ENCODE measurements around the gene KIAA1217. TPM values are rescaled to one million over a fixed set of nuclear protein-coding genes. Genes with fewer than 3 reads are reported as not detected.

KIAA1217 gene
- total and polyA plus RNA-seq, 2 of the 8 experiments (the other 6 are each of a cell fraction or from before 2014, with no cell fraction given): 4.5 to 15.6 TPM

- H4K5ac ChIP-seq (ENCODE audit: insufficient read length, low read depth, low read length): no peak overlapping the region
- no peak overlapping the region for H3K4me3 ChIP-seq (ENCODE audit: extremely low read depth in 1 of 4, insufficient read depth in 2 of 4, low read depth in 3 of 4, low read length in 4 of 4)
- DNase-seq (ENCODE audit: low read depth in 1 of 2, low spot score in 2 of 2) (no peak), FAIRE-seq (no peak)
- H3K79me2 ChIP-seq (ENCODE audit: control insufficient read depth in 1 of 2, insufficient read depth in 2 of 2, low read length in 2 of 2): no peaks in the 10 kb centered on the region
- CTCF ChIA-PET (ENCODE audit: partially characterized antibody): interaction anchor here (1.1 to 1.4 kb wide), 2 partner anchors 19 to 55 kb away, joined by 3 read pairs; no protein-coding TSS in a partner anchor
- H4K8ac ChIP-seq (ENCODE audit: extremely low read depth, insufficient read depth, low read length): no peak overlapping the region
- H4K91ac ChIP-seq (replicated peaks; ENCODE audit: insufficient read length, low read length): no peak overlapping the region
- H2BK12ac ChIP-seq (ENCODE audit: low read depth, low read length): no peak overlapping the region
- H2BK20ac ChIP-seq (ENCODE audit: low read length): no peak overlapping the region
- no peak overlapping the region for H3K4me2 ChIP-seq (ENCODE audit: insufficient read depth in 1 of 2, low read depth in 2 of 2, low read length in 2 of 2)
- H2BK5ac ChIP-seq (ENCODE audit: low read depth, low read length): no peak overlapping the region
- H3K14ac ChIP-seq (ENCODE audit: insufficient read length): no peak overlapping the region
- H3K36me3 ChIP-seq (ENCODE audit: control insufficient read depth in 2 of 4, insufficient read depth in 4 of 4, low read length in 3 of 4): no peaks in the 10 kb centered on the region
- no peak overlapping the region for H3K18ac ChIP-seq (ENCODE audit: extremely low read depth, low read length)
- no peak overlapping the region for H3K23ac ChIP-seq (ENCODE audit: insufficient read length)
- TF ChIP-seq CHD1 (IDR thresholded peaks at IDR 0.05; ENCODE audit: low read depth, low read length) (no peak), KDM5A (IDR thresholded peaks at IDR 0.05; ENCODE audit: low read length) (no peak), POU5F1 (IDR thresholded peaks at IDR 0.05; ENCODE audit: low read depth, low read length) (no peak), MAX (IDR thresholded peaks at IDR 0.05) (no peak), USF2 (IDR thresholded peaks at IDR 0.05; ENCODE audit: low read length) (no peak), KDM1A (IDR thresholded peaks at IDR 0.05; ENCODE audit: borderline replicate concordance, low read length) (no peak)
- H3K56ac ChIP-seq (replicated peaks; ENCODE audit: insufficient read length, low read depth, low read length): no peak overlapping the region
- no peak overlapping the region for H2AK5ac ChIP-seq (ENCODE audit: low read depth, low read length)
- no peak overlapping the region for H3K27ac ChIP-seq (ENCODE audit: low read depth, low read length)
- no peaks in the 10 kb centered on the region for H3K27me3 ChIP-seq (replicated peaks in 1 of 4; ENCODE audit: control insufficient read depth in 3 of 4, extremely low read depth in 1 of 4, insufficient read depth in 3 of 4, low read length in 3 of 4)
- H3K9me3 ChIP-seq (ENCODE audit: insufficient read depth in 2 of 2, low read depth in 1 of 2, low read length in 1 of 2): no peaks in the 10 kb centered on the region
- no peak overlapping the region for H3K9ac ChIP-seq (replicated peaks in 1 of 4; ENCODE audit: extremely low read depth in 1 of 4, low read depth in 3 of 4, low read length in 3 of 4)
- WGBS, 2 experiments (ENCODE audit: extremely low coverage in 1 of 2, insufficient coverage in 1 of 2, insufficient read length in 1 of 2, insufficient replicate concordance in 2 of 2, low coverage in 1 of 2, low lambda C conversion rate in 2 of 2, missing lambda C conversion rate in 1 of 2): 82% methylated on average over 9 of the region's 9 CpGs; no CpG with 5 or more reads in 1 of the 2 experiments
- no peaks in the 10 kb centered on the region for H3K79me1 ChIP-seq (ENCODE audit: low read depth, low read length)
- POLR2A ChIA-PET (ENCODE audit: partially characterized antibody): no interaction called here
- H2AFZ ChIP-seq (ENCODE audit: low read length): no peak overlapping the region
- H3K4ac ChIP-seq (replicated peaks; ENCODE audit: insufficient read length, low read depth, low read length): no peak overlapping the region
- H2BK15ac ChIP-seq (ENCODE audit: low read length): no peak overlapping the region
- H4K20me1 ChIP-seq (replicated peaks in 1 of 2; ENCODE audit: control insufficient read depth in 1 of 2, insufficient read depth in 2 of 2, low read length in 2 of 2): no peaks in the 10 kb centered on the region
- H3K4me1 ChIP-seq (replicated peaks in 1 of 4; ENCODE audit: control insufficient read depth in 3 of 4, insufficient read depth in 4 of 4, low read length in 3 of 4): peaks cover 0 to 2% (median 0%) of the 10 kb centered on the region in 4 experiments; a peak in 1 of 7 replicates
- no peak overlapping the region for H2BK120ac ChIP-seq (replicated peaks; ENCODE audit: low read depth, low read length)
- H3K23me2 ChIP-seq (ENCODE audit: low read depth, low read length): no peaks in the 10 kb centered on the region; the same call in 1 of the 2 replicates
Measured at GRCh38 chr10:24463611-24464426, 254.9 kb downstream of the KIAA1217 start.

Data from H1 (cell line).